T-cell (primary cell): Measurements from ENCODE around the gene TOP1. TPM values are rescaled to one million over a fixed set of nuclear protein-coding genes. Genes with fewer than 3 reads are reported as not detected.

Source experiments
- ATAC-seq, 4 experiments: fragments of 200-7000 bp in 3 of 4; fragments of 150-1000 bp in 1 of 4; cut with Tn5 transposase; replicated peaks in 1 of 4; 1 replicate in 3 of 4; 2 replicates in 1 of 4; pipeline ENCODE4 v1.10.0; 2021; ENCODE audit warnings: moderate library complexity in 3 of 4, mild to moderate bottlenecking in 2 of 4, moderate number of reproducible peaks in 1 of 4
- CTCF ChIA-PET, 2 donors: fragments of 300-600 bp; sonication (Branson Sonifier 250); formaldehyde crosslinking; loops; one replicate each; lab custom pipeline; 2022; ENCODE audit warnings: antibody characterized with exemption in 2 of 2; lab: Charles Lee
- POLR2A ChIA-PET, 2 donors: fragments of 300-600 bp; sonication (Branson Sonifier 250); formaldehyde crosslinking; loops; one replicate each; lab custom pipeline; 2022; ENCODE audit warnings: antibody characterized with exemption in 2 of 2; lab: Charles Lee
- DNase-seq, 35 experiments: peaks; one replicate each; pipeline versions ENCODE4 v3.0.0 to v3.0.0-alpha.2; 2013 to 2023
- H3K27ac ChIP-seq: one replicate; pipeline ENCODE4 v1.5.1; 2013; ENCODE audit warnings: low read length
- H3K27me3 ChIP-seq, 2 experiments: replicated peaks in 1 of 2; 1 replicate in 1 of 2; 2 replicates in 1 of 2; pipeline versions ENCODE4 v1.6.1 to v1.7.0; 2013; ENCODE audit warnings: low read length in 1 of 2, mixed read lengths in 1 of 2; ENCODE audit not compliant: control insufficient read depth in 2 of 2, insufficient read depth in 2 of 2; ENCODE audit errors: extremely low read depth in 1 of 2
- H3K36me3 ChIP-seq, 2 donors: 1 replicate in 1 of 2; 2 replicates in 1 of 2; pipeline versions ENCODE4 v1.6.1 to v1.7.0; 2013; ENCODE audit warnings: low read length in 1 of 2; ENCODE audit not compliant: control insufficient read depth in 2 of 2, insufficient read depth in 1 of 2; ENCODE audit errors: extremely low read depth in 1 of 2
- H3K4me1 ChIP-seq, 2 experiments: 1 replicate in 1 of 2; 2 replicates in 1 of 2; pipeline versions ENCODE4 v1.6.1 to v1.7.0; 2013; ENCODE audit warnings: low read length in 2 of 2, mixed read lengths in 1 of 2; ENCODE audit not compliant: insufficient read depth in 2 of 2, control insufficient read depth in 1 of 2; ENCODE audit errors: extremely low read depth in 1 of 2
- H3K4me3 ChIP-seq, 2 donors: 1 replicate in 1 of 2; 2 replicates in 1 of 2; pipeline versions ENCODE4 v1.5.1 to v1.7.0; 2013; ENCODE audit warnings: mild to moderate bottlenecking in 2 of 2, low read length in 1 of 2, moderate library complexity in 1 of 2; ENCODE audit not compliant: control insufficient read depth in 1 of 2; ENCODE audit errors: extremely low read depth in 1 of 2
- H3K9me3 ChIP-seq: 2 replicates; pipeline ENCODE4 v1.7.0; 2013
- H3K27ac Mint-ChIP-seq, 2 donors: one replicate each; pipeline ENCODE4 v1.8.0; 2020 to 2021; ENCODE audit warnings: mild to moderate bottlenecking in 2 of 2, mixed read lengths in 2 of 2
- H3K27me3 Mint-ChIP-seq, 2 donors: one replicate each; pipeline ENCODE4 v1.8.0; 2021 to 2022; ENCODE audit warnings: mixed read lengths in 2 of 2
- H3K36me3 Mint-ChIP-seq: one replicate; pipeline ENCODE4 v1.8.0; 2021; ENCODE audit warnings: mixed read lengths
- H3K4me1 Mint-ChIP-seq, 3 donors: one replicate each; pipeline ENCODE4 v1.8.0; 2020 to 2022; ENCODE audit warnings: mixed read lengths in 3 of 3, mild to moderate bottlenecking in 1 of 3
- H3K4me3 Mint-ChIP-seq, 3 donors: one replicate each; pipeline ENCODE4 v1.8.0; 2020 to 2022; ENCODE audit warnings: mild to moderate bottlenecking in 3 of 3, mixed read lengths in 3 of 3, moderate library complexity in 3 of 3
- H3K9me3 Mint-ChIP-seq, 3 donors: one replicate each; pipeline ENCODE4 v1.8.0; 2020 to 2022; ENCODE audit warnings: mixed read lengths in 3 of 3
- WGBS: methylation state at CpG from one replicate; pipeline ENCODE4 v1.1.5; 2013; ENCODE audit warnings: missing lambda C conversion rate; ENCODE audit not compliant: insufficient coverage; 5-methylcytosine and 5-hydroxymethylcytosine counted together
- total RNA-seq, 35 experiments: library from RNA in 6 of 35; stranded (reverse) in 6 of 35; fragments of 120-200 nt in 1 of 35; gene quantifications; one replicate each; pipeline versions ENCODE4 v1.2.1 to v1.2.4 and lab custom pipeline; 2013 to 2026

The TOP1 gene
- total RNA-seq, 5 donors from 2014 or later (not counting 1 experiment from before 2014, with no cell fraction given), result 30.2 to 41.2 (median 38.1) TPM

GRCh38 chr20:41030061-41030460 lies 1.4 kb downstream of the TOP1 start:
- Mint-ChIP-seq H3K4me1 (peaks cover 60 to 68% (median 65%) of the 10 kb centered on the region in 3 donors), H3K36me3 (peaks cover 26% of the 10 kb centered on the region), H3K4me3 (peak overlapping the region; percentile 92 to 95 (median 95)), H3K27me3 (no peaks in the 10 kb centered on the region), H3K27ac (peak overlapping the region; percentile 92), H3K9me3 (no peaks in the 10 kb centered on the region)
- ATAC-seq, result no peak
- CTCF ChIA-PET, result interaction anchor here in 1 of 2 donors (1.7 kb wide), 1 partner anchor 65 kb away, joined by 5 read pairs; no protein-coding TSS in a partner anchor
- POLR2A ChIA-PET, result interaction anchor here (0.5 to 1.3 kb wide), 5 partner anchors 16 to 45 kb away, joined by 3 to 11 read pairs (median 7); no protein-coding TSS in a partner anchor
- peaks cover 36 to 39% of the 10 kb centered on the region in 2 experiments for H3K4me1 ChIP-seq
- 24% methylated on average over 3 of the region's 6 CpGs for WGBS
- peaks cover 0 to 5% of the 10 kb centered on the region in 2 donors for H3K36me3 ChIP-seq
- H3K27ac ChIP-seq, result no peak overlapping the region
- no peaks in the 10 kb centered on the region for H3K9me3 ChIP-seq
- no peak for DNase-seq
- H3K4me3 ChIP-seq, result peak overlapping the region; percentile 77 to 84
- no peaks in the 10 kb centered on the region for H3K27me3 ChIP-seq

DNA sequence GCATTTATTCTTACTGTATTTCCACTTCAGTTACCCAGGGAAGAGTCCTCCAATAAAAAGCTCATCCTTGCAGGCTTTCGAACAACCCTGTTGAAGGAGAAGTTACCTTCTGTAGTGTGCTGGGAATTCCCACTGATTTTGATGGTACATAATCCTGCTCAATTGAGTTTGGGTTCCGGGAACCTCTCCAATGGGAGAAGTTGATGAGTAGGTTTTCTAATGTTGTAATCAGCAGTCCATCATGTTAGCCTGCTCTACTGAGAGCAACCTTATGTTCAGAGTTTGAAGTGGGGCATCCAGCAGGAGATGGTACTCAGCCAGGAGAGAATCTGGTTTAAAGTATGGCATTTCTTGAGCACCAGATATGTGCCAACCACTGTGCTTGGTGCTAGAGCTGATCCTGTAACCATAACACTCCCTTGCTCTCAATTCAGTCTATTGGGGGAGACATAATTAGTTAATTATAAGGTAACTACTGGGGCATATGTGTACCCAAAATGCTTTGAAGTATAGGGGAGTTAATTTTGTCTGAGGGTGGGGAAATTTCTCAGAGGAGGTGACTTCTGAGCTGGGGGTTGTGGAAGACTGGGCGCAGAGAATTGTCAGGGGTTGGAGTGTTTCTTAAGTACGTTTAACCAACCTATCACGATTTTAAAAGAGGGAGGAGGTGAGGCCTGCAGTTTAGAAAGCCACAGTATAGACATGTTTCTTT lies 2.1 kb downstream of the TOP1 start:
- Histone ChIP-seq H3K4me3 (peak overlapping the region; percentile 13 to 84), H3K27ac (no peak overlapping the region), H3K27me3 (no peaks in the 10 kb centered on the region), H3K36me3 (peaks cover 0 to 5% of the 10 kb centered on the region in 2 donors), H3K9me3 (no peaks in the 10 kb centered on the region), H3K4me1 (peaks cover 39 to 40% of the 10 kb centered on the region in 2 experiments)
- ATAC-seq (no peak), DNase-seq (no peak)
- ChIA-PET CTCF (interaction anchor here (1.0 to 1.7 kb wide), 3 partner anchors 9 to 65 kb away, joined by 3 to 5 read pairs (median 3); no protein-coding TSS in a partner anchor), POLR2A (interaction anchor here (0.5 to 1.9 kb wide), 7 partner anchors 15 to 44 kb away, joined by 3 to 11 read pairs (median 3); no protein-coding TSS in a partner anchor)
- Mint-ChIP-seq H3K36me3 (peaks cover 32% of the 10 kb centered on the region), H3K9me3 (no peaks in the 10 kb centered on the region), H3K27ac (no peak overlapping the region), H3K4me3 (peak overlapping the region; percentile 92 to 95 (median 95)), H3K27me3 (no peaks in the 10 kb centered on the region), H3K4me1 (peaks cover 66 to 75% (median 72%) of the 10 kb centered on the region in 3 donors)
- WGBS, result 57% methylated on average over 2 of the region's 5 CpGs

DNA sequence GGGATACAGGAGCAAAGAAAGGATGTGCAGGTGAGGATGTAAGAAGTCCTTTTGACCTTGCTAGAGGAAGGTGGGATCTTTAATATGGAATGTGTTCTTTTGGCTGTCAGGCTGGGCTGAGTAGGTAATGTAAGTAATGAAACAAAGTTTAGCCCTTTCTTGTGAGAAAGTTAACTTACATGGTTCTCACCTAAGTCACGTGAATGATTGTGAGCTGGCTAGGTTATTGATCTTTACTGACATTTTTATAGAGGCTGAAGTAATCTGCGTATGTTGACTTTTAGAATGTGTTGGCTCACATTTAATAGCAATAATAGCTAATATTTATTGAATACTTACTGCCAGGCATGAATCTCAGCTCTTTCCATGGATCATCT lies 2.6 kb downstream of the TOP1 start:
- peaks cover 38% of the 10 kb centered on the region for H3K36me3 Mint-ChIP-seq
- Histone ChIP-seq H3K27me3 (no peaks in the 10 kb centered on the region), H3K4me3 (peak overlapping the region; percentile 13 to 17), H3K4me1 (peaks cover 39 to 42% of the 10 kb centered on the region in 2 experiments), H3K9me3 (no peaks in the 10 kb centered on the region), H3K27ac (no peak overlapping the region), H3K36me3 (peaks cover 0 to 5% of the 10 kb centered on the region in 2 donors)
- ChIA-PET POLR2A (interaction anchor here (0.6 to 1.9 kb wide), 4 partner anchors 15 to 43 kb away, joined by 3 to 11 read pairs (median 4); no protein-coding TSS in a partner anchor), CTCF (interaction anchor here (1.0 to 1.7 kb wide), 3 partner anchors 9 to 64 kb away, joined by 3 to 5 read pairs (median 3); no protein-coding TSS in a partner anchor)
- peak overlapping the region; percentile 92 to 95 (median 95) for H3K4me3 Mint-ChIP-seq
- no CpG with 5 or more reads among the region's 2 CpGs for WGBS
- peaks cover 72 to 80% (median 76%) of the 10 kb centered on the region in 3 donors for H3K4me1 Mint-ChIP-seq
- H3K27me3 Mint-ChIP-seq, result no peaks in the 10 kb centered on the region
- ATAC-seq (no peak), DNase-seq (no peak)
- no peaks in the 10 kb centered on the region for H3K9me3 Mint-ChIP-seq
- no peak overlapping the region for H3K27ac Mint-ChIP-seq

GRCh38 chr20:41032271-41032670 lies 3.6 kb downstream of the TOP1 start:
- Histone ChIP-seq H3K27me3 (no peaks in the 10 kb centered on the region), H3K4me1 (peaks cover 39 to 44% of the 10 kb centered on the region in 2 experiments), H3K27ac (no peak overlapping the region), H3K36me3 (peaks cover 0 to 7% of the 10 kb centered on the region in 2 donors), H3K9me3 (no peaks in the 10 kb centered on the region), H3K4me3 (no peak overlapping the region)
- POLR2A ChIA-PET, result interaction anchor here (0.5 to 1.9 kb wide), 6 partner anchors 14 to 73 kb away, joined by 3 to 11 read pairs (median 4); no protein-coding TSS in a partner anchor
- H3K4me3 Mint-ChIP-seq, result peak overlapping the region; percentile 5 to 95 (median 92)
- H3K36me3 Mint-ChIP-seq, result peaks cover 42% of the 10 kb centered on the region
- H3K4me1 Mint-ChIP-seq, result peaks cover 77 to 88% (median 80%) of the 10 kb centered on the region in 3 donors
- WGBS, result no CpG with 5 or more reads among the region's 3 CpGs
- DNase-seq (no peak), ATAC-seq (no peak)
- no peak overlapping the region for H3K27ac Mint-ChIP-seq
- CTCF ChIA-PET, result interaction anchor here (0.6 to 1.2 kb wide), 4 partner anchors 42 to 214 kb away, joined by 3 to 6 read pairs (median 4); no protein-coding TSS in a partner anchor
- no peaks in the 10 kb centered on the region for H3K9me3 Mint-ChIP-seq
- H3K27me3 Mint-ChIP-seq, result no peaks in the 10 kb centered on the region

DNA sequence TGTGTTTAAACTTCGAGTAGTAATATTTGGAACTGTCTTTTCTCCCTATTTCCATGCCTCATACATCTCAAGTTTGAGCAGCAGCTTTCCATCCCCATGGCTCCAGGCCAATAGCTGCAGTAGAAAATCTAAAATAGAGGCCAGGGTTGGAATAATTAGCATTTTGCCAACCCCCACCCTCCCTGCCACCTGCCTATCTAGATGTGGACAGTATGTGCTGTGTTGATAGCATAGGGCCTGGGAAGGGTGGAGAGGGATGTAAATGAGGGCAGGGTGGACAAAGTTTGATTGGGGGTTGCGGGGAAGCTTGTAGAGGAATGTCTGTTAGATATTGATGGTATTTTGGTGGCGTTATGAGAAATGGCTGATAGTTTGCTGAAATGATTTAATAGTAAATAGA lies 5.6 kb downstream of the TOP1 start:
- peaks cover 42% of the 10 kb centered on the region for H3K36me3 Mint-ChIP-seq
- H3K27me3 Mint-ChIP-seq, result no peaks in the 10 kb centered on the region
- no peak overlapping the region for H3K27ac Mint-ChIP-seq
- Histone ChIP-seq H3K4me1 (peaks cover 35 to 53% of the 10 kb centered on the region in 2 experiments), H3K27me3 (no peaks in the 10 kb centered on the region), H3K27ac (no peak overlapping the region), H3K4me3 (no peak overlapping the region), H3K36me3 (peaks cover 0 to 7% of the 10 kb centered on the region in 2 donors), H3K9me3 (no peaks in the 10 kb centered on the region)
- CTCF ChIA-PET, result no interaction called here
- no peak for DNase-seq
- 95% methylated on average over 2 of the region's 3 CpGs for WGBS
- H3K4me1 Mint-ChIP-seq, result peaks cover 88 to 96% (median 91%) of the 10 kb centered on the region in 3 donors
- POLR2A ChIA-PET, result interaction anchor here in 1 of 2 donors (0.6 kb wide), 1 partner anchor 29 kb away, joined by 3 read pairs; no protein-coding TSS in a partner anchor
- no peaks in the 10 kb centered on the region for H3K9me3 Mint-ChIP-seq
- ATAC-seq, result no peak
- peak overlapping the region in 1 of 3 donors; percentile 95 for H3K4me3 Mint-ChIP-seq

DNA sequence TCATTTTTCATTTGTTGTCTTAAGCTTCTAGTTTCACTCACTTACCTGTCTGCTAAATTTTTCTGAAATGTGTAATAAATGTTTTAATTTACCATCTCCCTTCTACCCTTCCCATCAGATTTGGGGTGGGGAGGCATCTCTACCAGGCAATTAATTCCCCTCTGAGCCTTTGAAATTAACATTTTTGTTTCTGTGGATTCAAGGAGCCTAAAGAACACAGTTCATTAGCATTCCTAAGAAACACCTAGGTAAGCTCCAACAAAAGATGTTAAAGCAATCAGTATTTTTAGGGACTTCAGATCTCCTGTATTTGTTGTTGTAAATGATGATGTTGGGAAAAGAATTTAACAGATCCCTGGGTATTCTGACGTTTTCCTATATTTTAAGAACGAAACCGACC lies 6.6 kb downstream of the TOP1 start:
- H3K27me3 ChIP-seq, result no peaks in the 10 kb centered on the region
- Mint-ChIP-seq H3K27me3 (no peaks in the 10 kb centered on the region), H3K27ac (peak overlapping the region in 1 of 2 donors; percentile 12), H3K9me3 (no peaks in the 10 kb centered on the region), H3K4me3 (no peak overlapping the region), H3K36me3 (peaks cover 42% of the 10 kb centered on the region), H3K4me1 (peaks cover 91 to 97% (median 96%) of the 10 kb centered on the region in 3 donors)
- no peak overlapping the region for H3K4me3 ChIP-seq
- peaks cover 29 to 50% of the 10 kb centered on the region in 2 experiments for H3K4me1 ChIP-seq
- no CpG with 5 or more reads among the region's 3 CpGs for WGBS
- H3K27ac ChIP-seq, result no peak overlapping the region
- DNase-seq (no peak), ATAC-seq (no peak)
- CTCF ChIA-PET, result interaction anchor here (0.5 to 0.7 kb wide), 2 partner anchors 15 to 116 kb away, joined by 3 to 4 read pairs; no protein-coding TSS in a partner anchor
- H3K36me3 ChIP-seq, result peaks cover 0 to 7% of the 10 kb centered on the region in 2 donors
- H3K9me3 ChIP-seq, result no peaks in the 10 kb centered on the region
- POLR2A ChIA-PET, result interaction anchor here (0.5 to 1.6 kb wide), 3 partner anchors 13 to 22 kb away, joined by 3 to 5 read pairs (median 4); no protein-coding TSS in a partner anchor
